Measurements from ENCODE around the gene PRRT4.

Gene PRRT4

GRCh38 chr7:128404886-128405470 is 43.5 kb upstream of the PRRT4 start (continued):
- TF ChIP-seq CTCF (tag by site-specific recombination; IDR thresholded peaks at IDR 0.05) (0 out of 2 replicates have a peak, but pooled peaks have one; percentile 11), BCL11B (tag by site-specific recombination; IDR thresholded peaks at IDR 0.05; ENCODE audit: low read depth) (no peak), SP2 (tag by site-specific recombination; IDR thresholded peaks at IDR 0.05) (0 out of 2 replicates have a peak, but pooled peaks have one; percentile 18), TSHZ1 (tag by site-specific recombination; IDR thresholded peaks at IDR 0.05; ENCODE audit: borderline replicate concordance) (no peak), ZBTB48 (tag by site-specific recombination; IDR thresholded peaks at IDR 0.05) (peak; percentile 63), ZBTB20 (tag by site-specific recombination; IDR thresholded peaks at IDR 0.05) (peak; percentile 58; the same call in 1 of the 2 replicates), ZNF768 (tag by site-specific recombination; IDR thresholded peaks at IDR 0.05) (no peak), ZNF529 (tag by site-specific recombination; IDR thresholded peaks at IDR 0.05; ENCODE audit: insufficient replicate concordance) (no peak), ZNF747 (tag by site-specific recombination; IDR thresholded peaks at IDR 0.05) (no peak), WT1 (tag by site-specific recombination; IDR thresholded peaks at IDR 0.05) (no peak), ZIC2 (tag by site-specific recombination; IDR thresholded peaks at IDR 0.05) (no peak), GFI1B (tag by site-specific recombination; IDR thresholded peaks at IDR 0.05) (no peak), ZNF423 (tag by site-specific recombination; IDR thresholded peaks at IDR 0.05) (no peak), ZNF629 (tag by site-specific recombination; IDR thresholded peaks at IDR 0.05) (no peak), ZNF335 (tag by site-specific recombination; conservative IDR thresholded peaks at IDR 0.05) (peak; percentile 50), ZNF391 (tag by site-specific recombination; IDR thresholded peaks at IDR 0.05; ENCODE audit: borderline replicate concordance, low read depth) (no peak)

- Histone ChIP-seq H3K27ac (ENCODE audit: extremely low read depth, low read depth, low read length) (no peak overlapping the region), H3K4me3 (ENCODE audit: low read depth, low read length) (no peak overlapping the region), H3K36me3 (ENCODE audit: control insufficient read depth in 2 of 2, insufficient read depth in 1 of 2, low read length in 2 of 2) (peaks cover 4 to 39% of the 10 kb centered on the region in 2 experiments; a peak in 2 of 3 replicates), H3K4me1 (ENCODE audit: control insufficient read depth, insufficient read depth, low read length) (no peaks in the 10 kb centered on the region; the same call in 1 of the 2 replicates), H3K9me3 (ENCODE audit: control insufficient read depth, insufficient read depth, low read depth, low read length) (no peaks in the 10 kb centered on the region)
- ChIA-PET POLR2A (interaction anchor here (0.6 kb wide), 1 partner anchor 225 kb away, joined by 3 read pairs; no protein-coding TSS in a partner anchor), CTCF (interaction anchor here (0.5 to 6.1 kb wide), 6 partner anchors 16 to 735 kb away, joined by 3 to 68 read pairs (median 3); no protein-coding TSS in a partner anchor)
- TF ChIP-seq KLF16 (tag by site-specific recombination; IDR thresholded peaks at IDR 0.05) (no peak), ZNF704 (tag by site-specific recombination; IDR thresholded peaks at IDR 0.05) (no peak), ZNF513 (tag by site-specific recombination; IDR thresholded peaks at IDR 0.05) (no peak), PRDM6 (tag by site-specific recombination; IDR thresholded peaks at IDR 0.05) (no peak), ZNF2 (tag by site-specific recombination; IDR thresholded peaks at IDR 0.05) (0 out of 2 replicates have a peak, but pooled peaks have one; percentile 21), ZBTB48 (tag by site-specific recombination; IDR thresholded peaks at IDR 0.05) (peak; percentile 63; the same call in 1 of the 2 replicates), ATF2 (tag by site-specific recombination; IDR thresholded peaks at IDR 0.05; ENCODE audit: low read depth) (no peak), HOXC10 (CRISPR knock-in tag; IDR thresholded peaks at IDR 0.05) (no peak), SP3 (tag by site-specific recombination; IDR thresholded peaks at IDR 0.05) (no peak), ZIC2 (tag by site-specific recombination; IDR thresholded peaks at IDR 0.05) (peak; percentile 100), ZNF266 (tag by site-specific recombination; IDR thresholded peaks at IDR 0.05; ENCODE audit: low read depth) (no peak)
Observed at GRCh38 chr7:128404143-128404681, 42.7 kb upstream of the PRRT4 start.
